Peyer's patch (tissue), 4 donors: ENCODE results near the gene TPPP. TPM values are rescaled to one million over a fixed set of nuclear protein-coding genes. Genes with fewer than 3 reads are reported as not detected.

Source experiments
- DNase-seq, 3 donors: peaks; one replicate each; pipeline ENCODE4 v3.0.0-alpha.2; 2017 to 2019
- H3K27ac ChIP-seq, 4 donors: fragments of 200-600 bp; sonication (generic); one replicate each; pipeline ENCODE4 v1.5.1; 2016 to 2019
- H3K27me3 ChIP-seq, 2 donors: fragments of 200-600 bp; sonication (generic); one replicate each; pipeline ENCODE4 v1.5.1; 2019
- H3K36me3 ChIP-seq, 3 donors: fragments of 200-600 bp; sonication (generic); one replicate each; pipeline ENCODE4 v1.5.1; 2016 to 2019
- H3K4me1 ChIP-seq, 4 donors: fragments of 200-600 bp; sonication (generic); one replicate each; pipeline ENCODE4 v1.5.1; 2016 to 2019
- H3K4me3 ChIP-seq, 4 donors: fragments of 200-600 bp; sonication (generic); 1 replicate in 3 of 4; 2 replicates in 1 of 4; pipeline ENCODE4 v1.5.1; 2016 to 2019; ENCODE audit warnings: mild to moderate bottlenecking in 1 of 4
- H3K9me3 ChIP-seq, 4 donors: fragments of 200-600 bp; sonication (generic); one replicate each; pipeline ENCODE4 v1.5.1; 2016 to 2019; ENCODE audit warnings: mild to moderate bottlenecking in 1 of 4
- POLR2A ChIP-seq, 2 donors: fragments of 450-650 bp; IDR thresholded peaks; one replicate each; pipeline ENCODE4 v1.5.1; 2017; ENCODE audit warnings: antibody characterized with exemption in 2 of 2, mild to moderate bottlenecking in 2 of 2, moderate library complexity in 2 of 2
- total RNA-seq, 4 donors: library from RNA; depleted of rRNA; stranded (reverse); fragments of >200 nt; gene quantifications; one replicate each; pipeline ENCODE4 v1.1.0, GENCODE V29; 2016
- TF ChIP-seq, protein P1 (sequence below), 6 experiments: fragments of 450-650 bp in 4 of 6; fragments of 200-600 bp in 2 of 6; sonication (generic) in 1 of 6; IDR thresholded peaks; one replicate each; pipeline ENCODE4 v1.5.1; 2017 to 2019; ENCODE audit warnings: antibody characterized with exemption in 6 of 6, mild to moderate bottlenecking in 3 of 6, moderate library complexity in 1 of 6

Gene TPPP
- total RNA-seq, 4 donors from 2014 or later = 7.4 to 60.5 (median 14.5) TPM

DNA sequence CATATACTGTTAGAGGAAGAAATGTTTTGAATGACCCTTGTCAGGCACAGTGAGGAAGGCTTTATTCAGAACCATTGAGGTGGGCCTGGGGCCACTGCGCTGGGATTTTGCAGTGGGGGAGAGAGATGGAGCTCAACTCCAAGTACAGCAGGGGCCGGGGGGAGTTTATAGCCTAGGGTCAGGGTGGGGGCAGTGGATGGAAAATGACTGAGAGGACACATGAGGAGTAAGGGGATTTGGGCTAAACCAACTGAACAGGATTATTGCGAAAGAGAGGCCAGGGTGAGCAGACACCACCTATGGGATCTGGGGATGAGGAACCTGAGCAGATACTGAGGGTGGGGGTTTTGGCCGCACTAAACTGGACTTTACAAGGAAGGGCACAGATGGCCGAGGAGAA is 74.7 kb downstream of the TPPP start:
- Histone ChIP-seq H3K36me3 (peaks cover 0 to 14% (median 0%) of the 10 kb centered on the region in 3 donors), H3K27ac (no peak overlapping the region), H3K4me1 (no peaks in the 10 kb centered on the region), H3K27me3 (no peaks in the 10 kb centered on the region), H3K4me3 (no peak overlapping the region), H3K9me3 (no peaks in the 10 kb centered on the region)
- no peak for TF ChIP-seq POLR2A (IDR thresholded peaks at IDR 0.05)
- TF ChIP-seq, protein P1, sequence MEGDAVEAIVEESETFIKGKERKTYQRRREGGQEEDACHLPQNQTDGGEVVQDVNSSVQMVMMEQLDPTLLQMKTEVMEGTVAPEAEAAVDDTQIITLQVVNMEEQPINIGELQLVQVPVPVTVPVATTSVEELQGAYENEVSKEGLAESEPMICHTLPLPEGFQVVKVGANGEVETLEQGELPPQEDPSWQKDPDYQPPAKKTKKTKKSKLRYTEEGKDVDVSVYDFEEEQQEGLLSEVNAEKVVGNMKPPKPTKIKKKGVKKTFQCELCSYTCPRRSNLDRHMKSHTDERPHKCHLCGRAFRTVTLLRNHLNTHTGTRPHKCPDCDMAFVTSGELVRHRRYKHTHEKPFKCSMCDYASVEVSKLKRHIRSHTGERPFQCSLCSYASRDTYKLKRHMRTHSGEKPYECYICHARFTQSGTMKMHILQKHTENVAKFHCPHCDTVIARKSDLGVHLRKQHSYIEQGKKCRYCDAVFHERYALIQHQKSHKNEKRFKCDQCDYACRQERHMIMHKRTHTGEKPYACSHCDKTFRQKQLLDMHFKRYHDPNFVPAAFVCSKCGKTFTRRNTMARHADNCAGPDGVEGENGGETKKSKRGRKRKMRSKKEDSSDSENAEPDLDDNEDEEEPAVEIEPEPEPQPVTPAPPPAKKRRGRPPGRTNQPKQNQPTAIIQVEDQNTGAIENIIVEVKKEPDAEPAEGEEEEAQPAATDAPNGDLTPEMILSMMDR (IDR thresholded peaks at IDR 0.05) = no peak
- peak in 2 of 3 donors; percentile 8 to 13 for DNase-seq

DNA sequence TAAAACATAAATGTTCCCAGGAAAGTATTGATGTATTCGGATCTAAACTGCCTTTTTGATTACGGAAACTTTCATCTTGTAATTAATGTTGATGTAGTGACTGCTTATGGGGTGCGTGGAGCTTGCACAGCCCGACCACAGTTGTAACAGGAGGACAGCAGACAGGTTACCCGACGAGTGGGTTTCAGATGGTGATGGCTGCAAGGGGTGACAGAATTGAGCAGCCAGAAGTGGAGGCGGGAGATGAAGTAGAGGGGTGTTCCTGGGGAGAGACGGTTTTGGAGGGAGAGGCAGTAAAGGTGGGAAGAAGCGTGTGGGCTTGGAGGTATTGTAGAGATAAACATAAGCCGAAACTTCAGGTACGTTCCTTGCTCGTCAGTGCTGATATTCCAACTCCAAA is 75.3 kb downstream of the TPPP start:
- H3K27me3 ChIP-seq = no peaks in the 10 kb centered on the region
- TF ChIP-seq, protein P1 (IDR thresholded peaks at IDR 0.05) = no peak
- no peak for TF ChIP-seq POLR2A (IDR thresholded peaks at IDR 0.05)
- H3K27ac ChIP-seq = no peak overlapping the region
- no peaks in the 10 kb centered on the region for H3K9me3 ChIP-seq
- H3K36me3 ChIP-seq = peaks cover 0 to 14% (median 0%) of the 10 kb centered on the region in 3 donors
- peak in 1 of 3 donors; percentile 8 for DNase-seq
- peaks cover 0 to 2% (median 0%) of the 10 kb centered on the region in 4 donors for H3K4me1 ChIP-seq
- H3K4me3 ChIP-seq = no peak overlapping the region

DNA sequence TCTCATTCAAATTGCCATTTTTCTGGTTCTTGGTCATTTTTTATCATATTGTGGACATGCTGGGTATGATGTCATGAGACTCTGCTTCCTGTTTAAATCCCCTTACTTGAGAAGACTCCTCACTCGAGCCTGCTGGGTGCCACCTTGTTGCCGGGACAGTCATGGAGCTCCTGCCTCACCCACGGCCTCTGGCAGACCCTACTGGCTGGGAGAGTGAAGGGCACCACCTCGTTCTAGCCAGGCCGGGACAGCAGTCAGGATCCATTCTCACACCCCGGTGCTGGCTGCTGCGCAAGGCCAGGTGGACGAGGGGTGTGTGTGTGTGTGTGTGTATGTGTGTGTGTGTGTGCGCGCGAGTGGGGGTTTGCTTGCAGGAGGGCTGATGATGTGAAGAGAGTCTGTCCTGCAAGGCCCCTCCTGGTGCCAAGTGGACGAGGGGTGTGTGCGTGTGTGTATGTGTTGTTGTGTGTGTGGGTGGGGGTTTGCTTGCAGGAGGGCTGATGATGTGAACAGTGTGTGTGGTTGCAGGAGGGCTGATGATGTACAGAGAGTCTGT is 76.6 kb downstream of the TPPP start:
- DNase-seq = peak; percentile 13 to 48 (median 44)
- H3K27me3 ChIP-seq = no peaks in the 10 kb centered on the region
- no peak for TF ChIP-seq POLR2A (IDR thresholded peaks at IDR 0.05)
- TF ChIP-seq, protein P1 (IDR thresholded peaks at IDR 0.05) = peak in 3 of 6 experiments; percentile 8 to 43 (median 17)

DNA sequence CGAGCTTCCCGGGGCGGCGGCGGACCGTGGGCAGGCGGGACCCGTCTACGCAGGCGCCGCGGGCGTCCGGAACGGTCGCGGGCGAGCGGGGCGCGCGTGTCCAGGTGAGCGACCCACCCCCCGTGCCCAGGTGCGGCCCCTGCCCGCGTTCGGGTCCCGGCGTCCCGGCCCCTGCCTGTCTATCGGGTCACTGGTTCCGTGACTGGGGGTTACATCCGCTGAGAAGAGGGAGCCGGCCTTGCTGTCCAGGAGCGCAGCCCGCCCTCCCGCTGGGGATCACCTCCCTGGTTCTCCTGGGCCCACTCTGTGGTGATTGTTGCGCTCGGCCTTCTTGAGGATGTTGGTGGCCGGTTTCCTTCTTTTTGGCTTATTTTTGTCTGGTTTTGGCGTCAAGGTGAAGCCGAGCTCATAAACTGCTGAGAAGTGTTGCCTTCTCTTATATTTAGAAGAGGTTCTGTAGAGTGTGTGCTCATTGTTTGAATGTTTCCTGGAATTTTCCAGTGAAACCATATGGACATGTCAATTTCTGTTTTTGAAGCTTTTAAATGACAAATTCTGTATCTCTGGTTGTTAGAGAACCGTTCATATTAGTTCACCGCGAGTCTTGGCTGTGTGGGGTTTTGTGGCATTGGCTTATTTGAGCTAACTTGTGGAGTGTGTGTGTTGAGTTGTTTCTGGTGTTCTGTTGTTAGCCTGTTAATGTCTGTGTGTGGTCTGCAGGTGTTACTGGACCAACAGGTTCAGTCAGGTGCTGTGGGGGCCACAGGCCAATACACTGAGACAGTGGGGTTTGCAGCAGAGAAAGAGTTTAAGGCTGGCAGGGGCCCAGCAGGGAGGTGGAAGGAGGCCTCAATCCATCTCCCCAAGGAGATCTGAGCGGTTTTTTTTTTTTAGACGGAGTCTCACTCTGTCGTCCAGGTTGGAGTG is 80.4 kb downstream of the TPPP start:
- no peak for TF ChIP-seq POLR2A (IDR thresholded peaks at IDR 0.05)
- TF ChIP-seq, protein P1 (IDR thresholded peaks at IDR 0.05) = no peak
- Histone ChIP-seq H3K4me3 (peak overlapping the region; percentile 77 to 97 (median 85)), H3K9me3 (no peaks in the 10 kb centered on the region), H3K27ac (peak overlapping the region; percentile 18 to 71 (median 64)), H3K36me3 (no peaks in the 10 kb centered on the region), H3K4me1 (peaks cover 0 to 12% (median 0%) of the 10 kb centered on the region in 4 donors), H3K27me3 (no peaks in the 10 kb centered on the region)
- peak in 1 of 3 donors; percentile 15 for DNase-seq

More for the DNA sequence above, 76.6 kb downstream of the TPPP start:
- H3K9me3 ChIP-seq = no peaks in the 10 kb centered on the region
- H3K27ac ChIP-seq = no peak overlapping the region
- H3K36me3 ChIP-seq = peaks cover 0 to 14% (median 0%) of the 10 kb centered on the region in 3 donors
- H3K4me3 ChIP-seq = no peak overlapping the region
- H3K4me1 ChIP-seq = peaks cover 0 to 6% (median 0%) of the 10 kb centered on the region in 4 donors

DNA sequence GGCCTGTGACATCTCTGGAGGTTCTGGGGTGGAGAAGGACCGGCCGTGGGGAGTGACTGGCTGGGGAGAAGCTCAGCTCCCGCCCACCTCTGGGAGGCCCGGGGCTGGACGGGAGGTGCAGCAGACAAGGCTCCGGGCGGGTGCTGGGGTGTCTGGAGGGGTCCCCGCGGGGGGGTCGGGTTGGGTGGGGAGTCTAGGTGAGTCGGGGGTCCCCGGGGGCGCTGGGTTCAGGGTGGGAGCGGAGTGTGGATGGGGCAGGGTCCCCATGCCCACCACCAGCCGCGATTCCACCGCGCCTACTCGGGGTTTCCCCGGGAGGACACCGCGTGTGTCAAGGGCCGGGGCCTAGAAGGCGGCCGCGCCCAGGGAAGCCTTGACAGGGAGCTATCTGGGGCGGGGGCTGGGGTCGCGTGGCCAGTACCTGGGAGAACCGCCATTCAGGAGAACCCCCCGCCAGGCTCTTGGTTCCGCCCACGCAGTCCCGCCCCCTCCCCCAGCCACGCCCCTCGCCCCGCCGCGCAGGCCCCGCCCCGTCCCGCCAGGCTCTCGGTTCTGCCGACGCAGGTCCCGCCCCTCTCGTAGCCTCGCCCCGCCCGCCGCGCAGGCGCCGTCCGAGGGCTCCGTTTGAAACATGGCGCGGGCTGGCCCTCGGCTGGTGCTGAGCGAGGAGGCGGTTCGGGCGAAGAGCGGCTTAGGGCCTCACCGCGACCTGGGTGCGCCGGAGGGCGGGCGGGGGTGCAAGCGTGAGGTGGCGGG is 81.2 kb downstream of the TPPP start, which contains the start of gene CEP72:
Gene CEP72, plus strand, starts transcription at position 610 of the 756 bp plus-strand sequence. Its CDS starts 22 bp downstream, at position 632.
- peak; percentile 87 to 96 (median 95) for DNase-seq
- Histone ChIP-seq H3K4me3 (peak within 1 kb of the TSS; percentile 77 to 97 (median 85)), H3K36me3 (no peaks in the 10 kb centered on the region), H3K27ac (peak within 1 kb of the TSS; percentile 18 to 71 (median 64)), H3K4me1 (peaks cover 0 to 12% (median 2%) of the 10 kb centered on the region in 4 donors), H3K9me3 (no peaks in the 10 kb centered on the region), H3K27me3 (no peaks in the 10 kb centered on the region)
- TF ChIP-seq, protein P1 (IDR thresholded peaks at IDR 0.05) = no peak
- TF ChIP-seq POLR2A (IDR thresholded peaks at IDR 0.05) = no peak
